Lung (tissue), 12 donors: ENCODE data around the gene KIF26B. TPM values are rescaled to one million over a fixed set of nuclear protein-coding genes. Genes with fewer than 3 reads are reported as not detected.

ENCODE experiments used
- ATAC-seq: fragments of 200-7000 bp; cut with Tn5 transposase; one replicate; pipeline ENCODE4 v1.9.1; 2020; ENCODE audit warnings: moderate number of reproducible peaks; ENCODE audit not compliant: insufficient read depth, low FRiP score
- DNase-seq, 3 donors: peaks; one replicate each; pipeline ENCODE4 v3.0.0-alpha.2; 2013 to 2017
- H3K27ac ChIP-seq, 2 donors: one replicate each; pipeline ENCODE4 v1.5.1; 2013; ENCODE audit warnings: mild to moderate bottlenecking in 2 of 2, moderate library complexity in 2 of 2, control low read depth in 1 of 2, inconsistent platforms in 1 of 2, low read depth in 1 of 2, low read length in 1 of 2
- H3K27me3 ChIP-seq, 3 donors: one replicate each; pipeline ENCODE4 v1.5.1; 2013; ENCODE audit warnings: low read length in 2 of 3; ENCODE audit not compliant: control insufficient read depth in 3 of 3, insufficient read depth in 3 of 3
- H3K36me3 ChIP-seq, 4 donors: one replicate each; pipeline ENCODE4 v1.5.1; 2013; ENCODE audit warnings: low read length in 4 of 4, mild to moderate bottlenecking in 1 of 4, moderate library complexity in 1 of 4; ENCODE audit not compliant: control insufficient read depth in 4 of 4, insufficient read depth in 4 of 4
- H3K4me1 ChIP-seq, 5 donors: one replicate each; pipeline ENCODE4 v1.5.1; 2013; ENCODE audit warnings: low read length in 5 of 5, mild to moderate bottlenecking in 2 of 5, moderate library complexity in 1 of 5; ENCODE audit not compliant: control insufficient read depth in 5 of 5, insufficient read depth in 5 of 5
- H3K4me3 ChIP-seq: one replicate; pipeline ENCODE4 v1.5.1; 2013; ENCODE audit warnings: mild to moderate bottlenecking, control low read depth, moderate library complexity
- H3K9ac ChIP-seq, 2 donors: one replicate each; pipeline ENCODE4 v1.5.1; 2013; ENCODE audit warnings: low read length in 2 of 2, control low read depth in 1 of 2; ENCODE audit not compliant: insufficient read depth in 1 of 2
- H3K9me3 ChIP-seq, 4 donors: one replicate each; pipeline ENCODE4 v1.5.1; 2013; ENCODE audit warnings: low read length in 3 of 4, mild to moderate bottlenecking in 1 of 4, moderate library complexity in 1 of 4; ENCODE audit not compliant: control insufficient read depth in 4 of 4, insufficient read depth in 3 of 4
- CTCF ChIP-seq: IDR thresholded peaks from 2 replicates; pipeline ENCODE4 v1.5.1; 2012; ENCODE audit warnings: mild to moderate bottlenecking; ENCODE audit errors: control extremely low read depth, extremely low read depth
- WGBS, 2 donors: extraction: QIAGEN DNeasy Blood & Tissue Kit; methylation state at CpG; one replicate each; pipeline ENCODE4 v1.1.7; 2013; 5-methylcytosine and 5-hydroxymethylcytosine counted together
- polyA plus RNA-seq, 2 donors: library from polyadenylated mRNA; stranded (reverse); fragments of 200-250 nt; gene quantifications; one replicate each; pipeline ENCODE4 v1.2.1, GENCODE V29; 2013
- total RNA-seq, 2 donors: library from RNA; depleted of rRNA in 1 of 2; stranded (reverse); fragments of >200 nt in 1 of 2; gene quantifications; one replicate each; pipeline ENCODE4 v1.2.1, GENCODE V29; 2014 to 2021
- donor health status: control.
- donor health status: control.
- donor health status: Bipolar disorder and iron deficiency.
- donor health status: healthy.
- donor health status: DM: yes; HTN: yes; CAD: no.

The KIF26B gene
- total and polyA plus RNA-seq, 4 donors = 0.61 to 6.7 (median 2.2) TPM

GRCh38 chr1:245212221-245212710 is 57.5 kb downstream of the KIF26B start:
- Histone ChIP-seq H3K9ac (no peak overlapping the region), H3K4me1 (no peaks in the 10 kb centered on the region), H3K36me3 (peaks cover 0 to 2% (median 0%) of the 10 kb centered on the region in 4 donors), H3K4me3 (no peak overlapping the region), H3K9me3 (peaks cover 0 to 6% (median 2%) of the 10 kb centered on the region in 4 donors), H3K27me3 (no peaks in the 10 kb centered on the region), H3K27ac (no peak overlapping the region)
- WGBS, 2 donors = 90 to 95% methylated on average over 15 of the region's 15 CpGs
- ATAC-seq (no peak), DNase-seq (no peak)
- TF ChIP-seq CTCF = no peak

GRCh38 chr1:245213066-245213831 is 58.5 kb downstream of the KIF26B start:
- no peak overlapping the region for H3K4me3 ChIP-seq

GRCh38 chr1:245215071-245215470 is 60.3 kb downstream of the KIF26B start:
- no peak overlapping the region for H3K9ac ChIP-seq
- no peaks in the 10 kb centered on the region for H3K36me3 ChIP-seq
- no peak overlapping the region for H3K27ac ChIP-seq
- DNase-seq (no peak), ATAC-seq (no peak)
- H3K4me1 ChIP-seq = no peaks in the 10 kb centered on the region
- H3K4me3 ChIP-seq = no peak overlapping the region
- no peak for TF ChIP-seq CTCF
- peaks cover 0 to under 1% (median 0%) of the 10 kb centered on the region in 4 donors for H3K9me3 ChIP-seq
- WGBS, 2 donors = 92 to 93% methylated on average over 8 of the region's 8 CpGs
- H3K27me3 ChIP-seq = no peaks in the 10 kb centered on the region

More at GRCh38 chr1:245213066-245213831, 58.5 kb downstream of the KIF26B start:
- Histone ChIP-seq H3K27me3 (no peaks in the 10 kb centered on the region), H3K9me3 (peaks cover 0 to 6% (median 0%) of the 10 kb centered on the region in 4 donors), H3K4me1 (no peaks in the 10 kb centered on the region), H3K27ac (no peak overlapping the region), H3K36me3 (no peaks in the 10 kb centered on the region), H3K9ac (no peak overlapping the region)
- ATAC-seq (no peak), DNase-seq (no peak)
- no peak for TF ChIP-seq CTCF
- 83 to 88% methylated on average over 15 of the region's 15 CpGs for WGBS, 2 donors
